Measurements from ENCODE around the gene IFI44L.

- TF ChIP-seq CTCF (IDR thresholded peaks at IDR 0.05 in 4 of 5, conservative IDR thresholded peaks at IDR 0.05 in 1 of 5) = no peak
- no peak for TF ChIP-seq POLR2A (IDR thresholded peaks at IDR 0.05)
Measured at GRCh38 chr1:78668427-78668826, 48.2 kb downstream of the IFI44L start.
